ENCODE results near the gene IFNA17. TPM values are rescaled to one million over a fixed set of nuclear protein-coding genes. Genes with fewer than 3 reads are reported as not detected.

IFNA17 gene
- total RNA-seq: not detected in 2 replicates

DNA sequence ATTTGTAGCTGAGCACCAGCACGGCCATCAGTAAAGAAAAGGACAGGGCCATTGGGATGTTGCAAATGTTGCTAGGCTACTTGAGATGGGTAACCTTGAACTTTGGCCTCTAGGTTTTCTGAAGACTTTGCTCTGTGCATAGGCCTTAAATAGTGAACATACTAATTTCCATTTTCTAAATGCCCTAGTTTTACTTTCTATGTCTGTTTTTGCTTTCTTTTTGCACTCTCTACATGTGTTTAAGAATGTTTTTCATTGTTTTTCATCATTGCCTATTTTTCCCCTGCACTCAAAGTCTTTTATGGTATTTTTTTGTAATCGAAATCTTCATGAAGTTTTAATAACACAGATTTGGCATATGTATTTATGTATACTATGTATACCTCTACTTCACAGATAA, at the start of gene IFNA17:
Gene IFNA17 (minus strand): TSS at position 101 of the 400 bp plus-strand sequence. CDS start 49 bp downstream, at position 52.

DNA sequence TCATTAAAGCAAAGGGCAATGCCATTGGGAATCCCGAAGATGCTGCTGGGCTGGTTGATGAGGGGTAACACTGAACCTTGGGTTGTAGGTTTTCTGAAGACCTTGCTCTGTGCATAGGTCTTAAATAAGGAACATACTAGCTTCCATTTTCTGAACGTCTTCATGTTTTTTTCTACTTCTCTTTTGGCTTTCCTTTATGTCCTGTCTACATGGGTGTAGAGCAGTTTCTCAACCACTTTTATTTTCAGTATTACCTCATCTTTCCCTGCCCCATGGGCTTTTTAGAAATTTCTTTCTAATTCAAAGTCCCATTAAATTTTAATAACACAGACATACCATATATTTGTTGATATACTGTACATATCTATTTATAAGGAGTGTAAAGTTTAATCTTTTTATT, 11.9 kb upstream of the IFNA17 start, which contains the start of gene IFNA14:
Gene IFNA14 (minus strand): TSS at position 95 of the 400 bp plus-strand sequence. CDS start 70 bp downstream, at position 25.

DNA sequence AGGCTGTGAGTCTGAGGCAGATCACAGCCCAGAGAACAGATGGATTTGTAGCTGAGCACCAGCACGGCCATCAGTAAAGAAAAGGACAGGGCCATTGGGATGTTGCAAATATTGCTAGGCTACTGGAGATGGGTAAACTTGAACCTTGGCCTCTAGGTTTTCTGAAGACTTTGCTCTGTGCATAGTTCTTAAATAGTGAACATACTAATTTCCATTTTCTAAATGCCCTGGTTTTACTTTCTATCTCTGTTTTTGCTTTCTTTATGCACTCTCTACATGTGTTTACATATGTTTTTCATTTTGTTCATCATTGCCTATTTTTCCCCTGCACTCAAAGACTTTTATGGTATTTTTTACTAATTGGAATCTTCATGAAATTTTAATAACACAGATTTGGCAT, 10.8 kb downstream of the IFNA17 start, which contains the start of gene IFNA16:
Gene IFNA16 (minus strand): TSS at position 101 of the 400 bp plus-strand sequence. CDS start 6 bp downstream, at position 95.

DNA sequence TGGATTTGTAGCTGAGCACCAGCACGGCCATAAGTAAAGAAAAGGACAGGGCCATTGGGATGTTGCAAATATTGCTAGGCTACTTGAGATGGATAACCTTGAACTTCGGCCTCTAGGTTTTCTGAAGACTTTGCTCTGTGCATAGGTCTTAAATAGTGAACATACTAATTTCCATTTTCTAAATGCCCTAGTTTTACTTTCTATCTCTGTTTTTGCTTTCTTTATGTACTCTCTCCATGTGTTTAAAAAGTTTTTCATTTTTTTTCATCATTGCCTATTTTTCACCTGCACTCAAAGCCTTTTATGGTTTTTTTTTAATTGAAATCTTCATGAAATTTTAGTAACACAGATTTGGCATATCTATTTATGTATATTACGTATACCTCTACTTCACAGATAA, 21.0 kb downstream of the IFNA17 start, which contains the start of gene IFNA10:
Gene IFNA10 (minus strand): TSS at position 101 of the 400 bp plus-strand sequence. CDS start 46 bp downstream, at position 55.

DNA sequence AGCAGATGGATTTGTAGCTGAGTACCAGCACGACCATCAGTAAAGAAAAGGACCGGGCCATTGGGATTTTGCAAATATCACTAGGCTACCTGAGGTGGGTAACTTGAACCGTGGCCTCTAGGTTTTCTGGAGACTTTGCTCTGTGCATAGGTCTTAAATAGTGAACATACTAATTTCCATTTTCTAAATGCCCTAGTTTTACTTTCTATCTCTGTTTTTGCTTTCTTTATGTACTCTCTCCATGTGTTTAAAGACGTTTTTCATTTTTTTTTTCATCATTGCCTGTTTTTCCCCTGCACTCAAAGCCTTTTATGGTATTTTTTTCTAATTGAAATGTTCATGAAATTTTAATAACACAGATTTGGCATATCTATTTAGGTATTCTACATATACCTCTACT, 25.9 kb downstream of the IFNA17 start, which contains the start of gene IFNA7:
Gene IFNA7 (minus strand): TSS at position 101 of the 400 bp plus-strand sequence. CDS start 40 bp downstream, at position 61.

DNA sequence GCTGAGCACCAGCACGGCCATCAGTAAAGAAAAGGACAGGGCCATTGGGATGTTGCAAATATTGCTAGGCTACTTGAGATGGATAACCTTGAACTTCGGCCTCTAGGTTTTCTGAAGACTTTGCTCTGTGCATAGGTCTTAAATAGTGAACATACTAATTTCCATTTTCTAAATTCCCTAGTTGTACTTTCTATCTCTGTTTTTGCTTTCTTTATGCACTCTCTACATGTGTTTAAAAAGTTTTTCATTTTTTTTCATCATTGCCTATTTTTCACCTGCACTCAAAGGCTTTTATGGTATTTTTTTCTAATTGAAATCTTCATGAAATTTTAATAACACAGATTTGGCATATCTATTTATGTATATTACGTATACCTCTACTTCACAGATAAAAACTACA, 40.5 kb downstream of the IFNA17 start, which contains the start of gene IFNA4:
Gene IFNA4 (minus strand): TSS at position 101 of the 400 bp plus-strand sequence. CDS start 56 bp downstream, at position 45.

Other genes with a start within 250 kb of the IFNA17 start
- 4.7 and 9.4 TPM in 2 replicates for gene HACD4, start 196.6 kb downstream of the IFNA17 start, total RNA-seq
- not detected in 2 replicates for gene IFNB1, start 150.3 kb downstream of the IFNA17 start, total RNA-seq
- gene IFNW1, start 86.4 kb downstream of the IFNA17 start, total RNA-seq: not detected in 2 replicates
- gene IFNA21, start 61.6 kb downstream of the IFNA17 start, total RNA-seq: not detected in 2 replicates
- gene IFNA4, start 40.6 kb downstream of the IFNA17 start, total RNA-seq: not detected in 2 replicates
- gene IFNA7, start 26.0 kb downstream of the IFNA17 start, total RNA-seq: not detected in 2 replicates
- not detected in 2 replicates for gene IFNA10, start 21.1 kb downstream of the IFNA17 start, total RNA-seq
- not detected in 2 replicates for gene IFNA16, start 10.9 kb downstream of the IFNA17 start, total RNA-seq
- not detected in 2 replicates for gene IFNA14, start 11.8 kb upstream of the IFNA17 start, total RNA-seq
- gene IFNA5, start 77.1 kb upstream of the IFNA17 start, total RNA-seq: not detected in 2 replicates
- gene KLHL9, start 107.2 kb upstream of the IFNA17 start, total RNA-seq: 12.5 and 13.8 TPM in 2 replicates
- not detected in 2 replicates for gene IFNA6, start 122.7 kb upstream of the IFNA17 start, total RNA-seq
- not detected in 2 replicates for gene IFNA13, start 139.8 kb upstream of the IFNA17 start, total RNA-seq
- gene IFNA2, start 157.2 kb upstream of the IFNA17 start, total RNA-seq: not detected in 2 replicates
- not detected in 2 replicates for gene IFNA8, start 180.9 kb upstream of the IFNA17 start, total RNA-seq
- not detected in 2 replicates for gene IFNA1, start 212.2 kb upstream of the IFNA17 start, total RNA-seq

Measured in hair follicular keratinocyte (primary cell).